Measurements from ENCODE around the gene UBE2L5. TPM values are rescaled to one million over a fixed set of nuclear protein-coding genes. Genes with fewer than 3 reads are reported as not detected.

UBE2L5 gene
- total RNA-seq, 2 experiments from 2014 or later: 0.20 TPM; not detected in 1

DNA sequence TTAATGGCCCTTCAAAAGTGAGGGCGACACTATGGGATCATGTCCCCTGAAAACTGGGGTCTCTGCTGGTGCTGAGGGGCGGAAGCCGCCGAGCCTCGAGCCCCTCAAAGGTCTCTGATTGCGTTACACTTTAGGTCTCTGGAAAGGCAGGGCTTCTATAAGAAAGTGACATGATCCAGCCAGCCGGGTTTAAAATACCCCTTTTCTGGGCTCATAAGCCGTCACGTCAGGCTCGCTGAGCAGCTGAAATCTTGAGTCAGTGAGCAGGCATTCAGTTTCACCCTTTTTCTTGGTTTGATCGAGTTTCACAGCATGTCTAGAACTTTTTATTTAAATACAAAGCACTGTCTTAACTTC, 44.0 kb downstream of the UBE2L5 start:
- Mint-ChIP-seq H3K4me1 (peaks cover 35% of the 10 kb centered on the region), H3K36me3 (ENCODE audit: low read depth) (peaks cover 31% of the 10 kb centered on the region), H3K9me3 (no peaks in the 10 kb centered on the region), H3K4me3 (peak overlapping the region; percentile 96), H3K27me3 (peaks cover 2% of the 10 kb centered on the region), H3K27ac (peak overlapping the region; percentile 100)
- POLR2A ChIA-PET: interaction anchor here (0.6 to 4.6 kb wide), 45 partner anchors 10 to 580 kb away, joined by 3 to 115 read pairs (median 4); partner anchors contain the start of genes ALOX5AP, KATNAL1, UBE2L5 and USPL1
- DNase-seq: no peak
- CTCF ChIA-PET: interaction anchor here (0.6 to 1.0 kb wide), 2 partner anchors 92 to 188 kb away, joined by 3 to 5 read pairs; no protein-coding TSS in a partner anchor

DNA sequence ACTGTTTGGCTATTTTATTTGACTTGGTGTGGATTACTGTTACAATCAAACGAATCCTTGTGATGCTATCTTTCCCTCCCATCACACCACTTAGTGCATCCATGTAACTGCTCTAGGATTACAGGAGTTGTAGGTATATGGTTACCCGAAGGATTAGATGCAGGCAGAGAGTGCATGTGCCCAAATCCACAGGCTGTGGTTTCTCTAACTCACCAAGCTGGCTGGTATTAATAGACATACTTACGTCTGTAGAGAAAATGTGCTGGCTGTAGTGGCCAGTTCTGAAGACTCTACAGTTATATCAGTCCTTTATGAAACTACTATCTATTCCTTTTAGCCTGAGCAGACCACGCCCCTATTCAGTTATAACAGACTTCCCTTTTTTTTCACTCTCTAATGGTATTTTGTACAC, 44.6 kb downstream of the UBE2L5 start:
- Mint-ChIP-seq H3K4me3 (peak overlapping the region; percentile 96), H3K4me1 (peaks cover 31% of the 10 kb centered on the region), H3K27me3 (peaks cover 2% of the 10 kb centered on the region), H3K36me3 (ENCODE audit: low read depth) (peaks cover 27% of the 10 kb centered on the region), H3K27ac (peak overlapping the region; percentile 100), H3K9me3 (no peaks in the 10 kb centered on the region)
- DNase-seq: no peak
- ChIA-PET POLR2A (interaction anchor here (1.0 to 4.6 kb wide), 22 partner anchors 17 to 531 kb away, joined by 3 to 115 read pairs (median 8); partner anchors contain the start of genes ALOX5AP, KATNAL1, UBE2L5 and USPL1), CTCF (interaction anchor here (0.6 kb wide), 1 partner anchor 188 kb away, joined by 5 read pairs; no protein-coding TSS in a partner anchor)

DNA sequence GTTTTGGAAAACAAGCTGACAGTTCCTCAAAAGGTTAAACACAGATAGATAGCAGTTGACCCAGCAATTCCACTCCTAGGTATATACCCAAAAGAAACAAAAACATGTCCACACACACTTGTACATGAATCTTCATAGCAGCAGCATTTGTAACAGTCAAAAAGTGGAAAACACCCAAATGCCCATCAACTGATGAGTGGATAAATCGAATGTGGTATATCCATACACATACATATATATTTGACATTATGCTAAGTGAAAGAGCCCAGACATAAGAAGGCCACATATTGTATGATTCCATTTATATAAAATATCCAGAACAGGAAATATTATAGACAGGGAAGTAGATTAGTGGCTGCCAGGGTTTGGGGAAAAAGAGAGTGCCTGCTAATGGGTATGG, 51.4 kb downstream of the UBE2L5 start:
- Mint-ChIP-seq H3K36me3 (ENCODE audit: low read depth) (no peaks in the 10 kb centered on the region), H3K4me1 (no peaks in the 10 kb centered on the region), H3K4me3 (no peak overlapping the region), H3K27ac (no peak overlapping the region), H3K9me3 (no peaks in the 10 kb centered on the region), H3K27me3 (no peaks in the 10 kb centered on the region)
- ChIA-PET CTCF (no interaction called here), POLR2A (interaction anchor here (1.5 to 1.7 kb wide), 2 partner anchors 11 to 144 kb away, joined by 3 to 4 read pairs; partner anchors contain the start of gene USPL1)
- no peak for DNase-seq

DNA sequence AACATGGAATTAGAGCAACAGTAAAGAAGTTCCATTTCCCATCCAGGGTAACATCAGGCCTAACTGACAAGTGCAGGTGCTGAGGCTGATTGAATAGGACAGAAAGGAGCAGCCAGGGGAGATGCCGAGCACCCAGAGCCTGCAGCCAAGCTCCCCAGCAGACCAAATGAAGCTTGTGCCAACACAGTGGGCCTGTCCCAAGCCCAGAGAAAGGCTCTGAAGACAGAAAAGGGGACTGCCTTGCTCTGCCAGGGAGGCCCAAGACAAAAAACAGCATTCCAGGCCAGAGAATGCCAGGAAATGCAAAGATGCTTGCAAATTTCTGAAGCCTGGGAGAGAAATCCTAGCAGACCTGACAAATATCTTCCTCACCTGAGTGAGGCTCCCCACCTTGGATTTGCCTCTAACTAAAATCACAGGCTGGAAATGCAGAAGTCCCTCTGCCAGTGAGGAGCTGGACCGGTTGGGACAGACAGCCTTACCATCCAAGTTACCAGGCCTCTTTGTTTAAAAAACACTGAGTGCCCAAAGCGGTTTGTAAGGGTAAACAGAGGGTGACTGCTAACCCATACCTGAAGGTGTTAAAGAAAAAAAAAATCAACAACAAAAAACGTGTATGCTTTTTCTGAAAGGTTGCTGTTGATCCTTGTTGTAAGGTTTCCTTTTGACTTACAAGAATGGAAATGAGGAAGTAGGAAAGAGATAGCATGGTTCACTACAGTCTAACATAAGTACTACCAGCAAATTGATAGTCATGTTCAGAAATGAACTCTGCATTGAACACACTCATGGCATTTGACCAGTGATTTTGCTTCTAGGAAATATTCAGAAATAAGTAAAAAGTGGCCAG, 55.3 kb downstream of the UBE2L5 start:
- CTCF ChIA-PET: no interaction called here
- Mint-ChIP-seq H3K36me3 (ENCODE audit: low read depth) (no peaks in the 10 kb centered on the region), H3K4me3 (no peak overlapping the region), H3K4me1 (no peaks in the 10 kb centered on the region), H3K27me3 (peaks cover 15% of the 10 kb centered on the region), H3K9me3 (no peaks in the 10 kb centered on the region), H3K27ac (no peak overlapping the region)
- POLR2A ChIA-PET: interaction anchor here (1.9 kb wide), 1 partner anchor 12 kb away, joined by 8 read pairs; the partner anchor contains the start of gene HMGB1
- DNase-seq: no peak

Other genes starting within 250 kb of the UBE2L5 start
- 10 to 100 TPM; 27.8 to 29.4 TPM for gene KATNAL1, start 114.9 kb upstream of the UBE2L5 start, total RNA-seq
- gene HMGB1, start 43.4 kb downstream of the UBE2L5 start, total RNA-seq: 100 to 1,000 TPM; 611 to 615 TPM
- 10 to 100 TPM; 19.7 to 21.8 TPM for gene USPL1, start 195.4 kb downstream of the UBE2L5 start, total RNA-seq

All from activated CD4-positive, alpha-beta memory T cell treated with anti-CD3 and anti-CD28 coated beads, Interleukin-2, amount 10 ng/mL, durations not matched to agents 7 days and 5 days (primary cell).